Measurements from ENCODE around the gene CD96.

DNA sequence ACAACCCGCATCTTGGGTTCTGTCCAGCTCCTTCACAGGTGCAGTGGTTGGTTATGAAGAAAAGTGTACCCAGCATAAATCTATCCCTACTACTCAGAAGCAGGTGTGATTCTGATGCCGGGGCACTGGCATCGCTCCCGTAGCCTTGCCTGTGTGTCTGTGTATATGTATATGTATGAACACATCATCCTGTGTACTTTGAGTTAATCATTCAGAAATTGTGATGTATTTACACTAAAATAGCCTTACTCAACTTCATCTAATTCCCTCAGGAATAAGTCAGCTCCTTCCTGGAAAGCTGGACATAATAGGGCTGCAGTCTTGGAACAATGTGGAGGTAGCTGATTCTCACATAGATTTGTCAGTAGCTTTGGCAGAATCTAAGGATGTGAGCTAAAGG is 59.8 kb downstream of the CD96 start:
- TF ChIP-seq, protein P1, sequence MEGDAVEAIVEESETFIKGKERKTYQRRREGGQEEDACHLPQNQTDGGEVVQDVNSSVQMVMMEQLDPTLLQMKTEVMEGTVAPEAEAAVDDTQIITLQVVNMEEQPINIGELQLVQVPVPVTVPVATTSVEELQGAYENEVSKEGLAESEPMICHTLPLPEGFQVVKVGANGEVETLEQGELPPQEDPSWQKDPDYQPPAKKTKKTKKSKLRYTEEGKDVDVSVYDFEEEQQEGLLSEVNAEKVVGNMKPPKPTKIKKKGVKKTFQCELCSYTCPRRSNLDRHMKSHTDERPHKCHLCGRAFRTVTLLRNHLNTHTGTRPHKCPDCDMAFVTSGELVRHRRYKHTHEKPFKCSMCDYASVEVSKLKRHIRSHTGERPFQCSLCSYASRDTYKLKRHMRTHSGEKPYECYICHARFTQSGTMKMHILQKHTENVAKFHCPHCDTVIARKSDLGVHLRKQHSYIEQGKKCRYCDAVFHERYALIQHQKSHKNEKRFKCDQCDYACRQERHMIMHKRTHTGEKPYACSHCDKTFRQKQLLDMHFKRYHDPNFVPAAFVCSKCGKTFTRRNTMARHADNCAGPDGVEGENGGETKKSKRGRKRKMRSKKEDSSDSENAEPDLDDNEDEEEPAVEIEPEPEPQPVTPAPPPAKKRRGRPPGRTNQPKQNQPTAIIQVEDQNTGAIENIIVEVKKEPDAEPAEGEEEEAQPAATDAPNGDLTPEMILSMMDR (conservative IDR thresholded peaks at IDR 0.05 in 1 of 2, IDR thresholded peaks at IDR 0.05 in 1 of 2; ENCODE audit: low read depth in 1 of 2, low read length in 2 of 2): no peak
- no peak for TF ChIP-seq EZH2 (IDR thresholded peaks at IDR 0.05; ENCODE audit: low read length, missing control alignments)
